Smooth muscle cell (in vitro differentiated cells): ENCODE results near the gene CRKL. TPM values are rescaled to one million over a fixed set of nuclear protein-coding genes. Genes with fewer than 3 reads are reported as not detected.

Experiments
- DNase-seq: peaks from one replicate; lab custom pipeline; 2025; ENCODE audit not compliant: unreplicated experiment; lab: John Stamatoyannopoulos, UW
- H2AFZ ChIP-seq: fragments of 200-600 bp; sonication (generic); 2 replicates; pipeline ENCODE4 v1.6.0; 2016; ENCODE audit warnings: antibody characterized with exemption, low read depth, mild to moderate bottlenecking
- H3F3A ChIP-seq: fragments of 200-600 bp; sonication (generic); 2 replicates; pipeline ENCODE4 v1.6.0; 2017; ENCODE audit warnings: antibody characterized with exemption, low read depth
- H3K27ac ChIP-seq: fragments of 200-600 bp; sonication (generic); 2 replicates; pipeline ENCODE4 v1.5.1; 2016; ENCODE audit warnings: low read depth, mild to moderate bottlenecking
- H3K27me3 ChIP-seq: fragments of 200-600 bp; sonication (generic); 2 replicates; pipeline ENCODE4 v1.6.1; 2016; ENCODE audit warnings: low read depth, mild to moderate bottlenecking
- H3K36me3 ChIP-seq: fragments of 200-600 bp; sonication (generic); 2 replicates; pipeline ENCODE4 v1.5.1; 2016; ENCODE audit warnings: low read depth
- H3K4me1 ChIP-seq: fragments of 200-600 bp; sonication (generic); 2 replicates; pipeline ENCODE4 v1.5.1; 2016; ENCODE audit warnings: low read depth
- H3K4me2 ChIP-seq: fragments of 200-600 bp; sonication (generic); 2 replicates; pipeline ENCODE4 v1.6.0; 2016; ENCODE audit warnings: mild to moderate bottlenecking
- H3K4me3 ChIP-seq: fragments of 200-600 bp; sonication (generic); 2 replicates; pipeline ENCODE4 v1.5.1; 2016; ENCODE audit warnings: mild to moderate bottlenecking
- H3K79me2 ChIP-seq: fragments of 200-600 bp; sonication (generic); 2 replicates; pipeline ENCODE4 v1.6.0; 2016; ENCODE audit warnings: low read depth, mild to moderate bottlenecking
- H3K9ac ChIP-seq: fragments of 200-600 bp; sonication (generic); 2 replicates; pipeline ENCODE4 v1.6.0; 2016; ENCODE audit warnings: low read depth
- H3K9me3 ChIP-seq: fragments of 200-600 bp; sonication (generic); replicated peaks from 2 replicates; pipeline ENCODE4 v1.5.1; 2016; ENCODE audit warnings: low read depth
- H4K20me1 ChIP-seq: fragments of 200-600 bp; sonication (generic); 2 replicates; pipeline ENCODE4 v1.6.0; 2016; ENCODE audit warnings: low read depth
- CTCF ChIP-seq: fragments of 200-600 bp; sonication (generic); IDR thresholded peaks from 2 replicates; pipeline ENCODE4 v1.5.1; 2017; ENCODE audit warnings: borderline replicate concordance, mild to moderate bottlenecking, antibody characterized with exemption; ENCODE audit not compliant: insufficient read depth, poor library complexity, severe bottlenecking
- WGBS: methylation state at CpG from one replicate; pipeline ENCODE4 v1.1.7; 2016; ENCODE audit warnings: low lambda C conversion rate; 5-methylcytosine and 5-hydroxymethylcytosine counted together
- polyA plus RNA-seq: library from polyadenylated mRNA; unstranded; fragments of >200 nt; fragmentation: Nextera tagmentation; extraction: Ambion mirVana; gene quantifications from 2 replicates; pipeline ENCODE4 v1.2.1, GENCODE V29; 2016
- total RNA-seq: library from RNA; depleted of rRNA; stranded (reverse); fragments of >200 nt; gene quantifications from 2 replicates; pipeline ENCODE4 v1.2.3, GENCODE V29; 2014

CRKL gene
- total and polyA plus RNA-seq, 2 experiments from 2014 or later: 26.6 to 40.9 TPM

- Histone ChIP-seq H4K20me1 (peaks cover 59% of the 10 kb centered on the region), H3K27ac (peak overlapping the region; percentile 90), H3F3A (no peaks in the 10 kb centered on the region), H2AFZ (no peak overlapping the region), H3K4me3 (peak overlapping the region; percentile 78), H3K79me2 (peaks cover 65% of the 10 kb centered on the region), H3K36me3 (no peaks in the 10 kb centered on the region), H3K27me3 (no peaks in the 10 kb centered on the region), H3K4me2 (peak overlapping the region; percentile 96), H3K9me3 (no peaks in the 10 kb centered on the region), H3K9ac (peak overlapping the region; percentile 94), H3K4me1 (peaks cover 17% of the 10 kb centered on the region)
- 1% methylated on average over 19 of the region's 19 CpGs for WGBS
- DNase-seq: no peak
- no peak for TF ChIP-seq CTCF
Measured at GRCh38 chr22:20918663-20919218, 1.5 kb downstream of the CRKL start.

GRCh38 chr22:20919718-20920117, 2.5 kb downstream of the CRKL start:
- H3K36me3 ChIP-seq: no peaks in the 10 kb centered on the region
- peak overlapping the region; percentile 78 for H3K4me3 ChIP-seq
- peaks cover 17% of the 10 kb centered on the region for H3K4me1 ChIP-seq
- DNase-seq: no peak
- peak overlapping the region; percentile 94 for H3K9ac ChIP-seq
- 17% methylated on average over 4 of the region's 4 CpGs for WGBS
- TF ChIP-seq CTCF: no peak
- H2AFZ ChIP-seq: no peak overlapping the region
- H3K27ac ChIP-seq: peak overlapping the region; percentile 10
- no peaks in the 10 kb centered on the region for H3F3A ChIP-seq
- peaks cover 75% of the 10 kb centered on the region for H3K79me2 ChIP-seq
- H3K27me3 ChIP-seq: no peaks in the 10 kb centered on the region
- no peaks in the 10 kb centered on the region for H3K9me3 ChIP-seq
- peak overlapping the region; percentile 96 for H3K4me2 ChIP-seq
- peaks cover 69% of the 10 kb centered on the region for H4K20me1 ChIP-seq

- Histone ChIP-seq H3K4me2 (peak overlapping the region; percentile 96), H2AFZ (no peak overlapping the region), H3K27me3 (no peaks in the 10 kb centered on the region), H3K36me3 (no peaks in the 10 kb centered on the region), H3K79me2 (peaks cover 86% of the 10 kb centered on the region), H3K9me3 (no peaks in the 10 kb centered on the region), H4K20me1 (peaks cover 80% of the 10 kb centered on the region), H3K4me1 (peaks cover 24% of the 10 kb centered on the region), H3K4me3 (peak overlapping the region; percentile 78), H3K9ac (no peak overlapping the region), H3K27ac (no peak overlapping the region), H3F3A (no peaks in the 10 kb centered on the region)
- TF ChIP-seq CTCF: no peak
- 46% methylated on average over 3 of the region's 3 CpGs for WGBS
- no peak for DNase-seq
Measured at GRCh38 chr22:20920881-20921203, 3.6 kb downstream of the CRKL start.

- Histone ChIP-seq H3K27ac (no peak overlapping the region), H3K4me2 (peak overlapping the region; percentile 20), H2AFZ (no peak overlapping the region), H3K27me3 (no peaks in the 10 kb centered on the region), H3K36me3 (no peaks in the 10 kb centered on the region), H3F3A (no peaks in the 10 kb centered on the region), H3K9ac (no peak overlapping the region), H4K20me1 (peaks cover 95% of the 10 kb centered on the region), H3K4me1 (peaks cover 29% of the 10 kb centered on the region), H3K9me3 (no peaks in the 10 kb centered on the region), H3K4me3 (no peak overlapping the region), H3K79me2 (peaks cover 100% of the 10 kb centered on the region)
- 64% methylated on average over 3 of the region's 3 CpGs for WGBS
- DNase-seq: no peak
- TF ChIP-seq CTCF: no peak
Measured at GRCh38 chr22:20922141-20922751, 5.0 kb downstream of the CRKL start.
